ENCODE results near the gene GATA5.

DNA sequence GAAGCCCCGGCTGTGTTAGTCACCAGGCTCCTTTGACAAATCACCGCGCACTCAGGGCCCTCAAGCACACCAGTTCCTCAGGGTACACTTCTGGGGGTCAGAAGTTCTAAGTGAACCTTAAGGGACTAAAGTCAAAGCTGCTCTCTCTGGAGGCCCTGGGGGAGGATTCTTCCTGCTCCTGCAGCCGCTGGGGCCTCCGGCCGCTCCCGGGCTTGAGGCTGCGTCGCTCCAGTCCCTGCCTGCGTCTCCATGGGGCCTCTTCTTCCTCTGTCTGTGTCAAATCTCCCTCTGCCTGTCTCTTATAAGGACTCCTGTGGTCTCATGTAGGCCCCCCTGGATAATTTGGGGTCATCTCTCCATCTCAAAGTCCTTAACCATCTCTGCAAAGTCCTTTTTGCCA lies 18.1 kb upstream of the GATA5 start:
- TF ChIP-seq POLR2AphosphoS5 (IDR thresholded peaks at IDR 0.05) (no peak), EP300 (conservative IDR thresholded peaks at IDR 0.05; ENCODE audit: poor library complexity, severe bottlenecking) (no peak), TAF1 (IDR thresholded peaks at IDR 0.05; ENCODE audit: low read depth) (no peak), EZH2 (IDR thresholded peaks at IDR 0.05; ENCODE audit: borderline replicate concordance, insufficient read depth, low read length, poor library complexity, severe bottlenecking) (no peak), RAD21 (conservative IDR thresholded peaks at IDR 0.05) (no peak)
- TF ChIP-seq, protein P1, sequence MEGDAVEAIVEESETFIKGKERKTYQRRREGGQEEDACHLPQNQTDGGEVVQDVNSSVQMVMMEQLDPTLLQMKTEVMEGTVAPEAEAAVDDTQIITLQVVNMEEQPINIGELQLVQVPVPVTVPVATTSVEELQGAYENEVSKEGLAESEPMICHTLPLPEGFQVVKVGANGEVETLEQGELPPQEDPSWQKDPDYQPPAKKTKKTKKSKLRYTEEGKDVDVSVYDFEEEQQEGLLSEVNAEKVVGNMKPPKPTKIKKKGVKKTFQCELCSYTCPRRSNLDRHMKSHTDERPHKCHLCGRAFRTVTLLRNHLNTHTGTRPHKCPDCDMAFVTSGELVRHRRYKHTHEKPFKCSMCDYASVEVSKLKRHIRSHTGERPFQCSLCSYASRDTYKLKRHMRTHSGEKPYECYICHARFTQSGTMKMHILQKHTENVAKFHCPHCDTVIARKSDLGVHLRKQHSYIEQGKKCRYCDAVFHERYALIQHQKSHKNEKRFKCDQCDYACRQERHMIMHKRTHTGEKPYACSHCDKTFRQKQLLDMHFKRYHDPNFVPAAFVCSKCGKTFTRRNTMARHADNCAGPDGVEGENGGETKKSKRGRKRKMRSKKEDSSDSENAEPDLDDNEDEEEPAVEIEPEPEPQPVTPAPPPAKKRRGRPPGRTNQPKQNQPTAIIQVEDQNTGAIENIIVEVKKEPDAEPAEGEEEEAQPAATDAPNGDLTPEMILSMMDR (IDR thresholded peaks at IDR 0.05; ENCODE audit: poor library complexity, severe bottlenecking) = no peak
- TF ChIP-seq, protein P2, sequence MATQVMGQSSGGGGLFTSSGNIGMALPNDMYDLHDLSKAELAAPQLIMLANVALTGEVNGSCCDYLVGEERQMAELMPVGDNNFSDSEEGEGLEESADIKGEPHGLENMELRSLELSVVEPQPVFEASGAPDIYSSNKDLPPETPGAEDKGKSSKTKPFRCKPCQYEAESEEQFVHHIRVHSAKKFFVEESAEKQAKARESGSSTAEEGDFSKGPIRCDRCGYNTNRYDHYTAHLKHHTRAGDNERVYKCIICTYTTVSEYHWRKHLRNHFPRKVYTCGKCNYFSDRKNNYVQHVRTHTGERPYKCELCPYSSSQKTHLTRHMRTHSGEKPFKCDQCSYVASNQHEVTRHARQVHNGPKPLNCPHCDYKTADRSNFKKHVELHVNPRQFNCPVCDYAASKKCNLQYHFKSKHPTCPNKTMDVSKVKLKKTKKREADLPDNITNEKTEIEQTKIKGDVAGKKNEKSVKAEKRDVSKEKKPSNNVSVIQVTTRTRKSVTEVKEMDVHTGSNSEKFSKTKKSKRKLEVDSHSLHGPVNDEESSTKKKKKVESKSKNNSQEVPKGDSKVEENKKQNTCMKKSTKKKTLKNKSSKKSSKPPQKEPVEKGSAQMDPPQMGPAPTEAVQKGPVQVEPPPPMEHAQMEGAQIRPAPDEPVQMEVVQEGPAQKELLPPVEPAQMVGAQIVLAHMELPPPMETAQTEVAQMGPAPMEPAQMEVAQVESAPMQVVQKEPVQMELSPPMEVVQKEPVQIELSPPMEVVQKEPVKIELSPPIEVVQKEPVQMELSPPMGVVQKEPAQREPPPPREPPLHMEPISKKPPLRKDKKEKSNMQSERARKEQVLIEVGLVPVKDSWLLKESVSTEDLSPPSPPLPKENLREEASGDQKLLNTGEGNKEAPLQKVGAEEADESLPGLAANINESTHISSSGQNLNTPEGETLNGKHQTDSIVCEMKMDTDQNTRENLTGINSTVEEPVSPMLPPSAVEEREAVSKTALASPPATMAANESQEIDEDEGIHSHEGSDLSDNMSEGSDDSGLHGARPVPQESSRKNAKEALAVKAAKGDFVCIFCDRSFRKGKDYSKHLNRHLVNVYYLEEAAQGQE (IDR thresholded peaks at IDR 0.05; ENCODE audit: borderline replicate concordance) = no peak
